Left kidney (tissue), 2 donors: Measurements from ENCODE around the gene CA11. TPM values are rescaled to one million over a fixed set of nuclear protein-coding genes. Genes with fewer than 3 reads are reported as not detected.

ENCODE experiments used
- DNase-seq: peaks from one replicate; pipeline ENCODE4 v3.0.0-alpha.2; 2013
- polyA plus RNA-seq: library from polyadenylated mRNA; unstranded; fragments of 120-200 nt; gene quantifications from one replicate; pipeline ENCODE4 v1.2.1, GENCODE V29; 2013; ENCODE audit not compliant: insufficient read length

CA11 gene
- polyA plus RNA-seq, 1 donor, result 21.1 TPM

GRCh38 chr19:48588670-48589401 is 57.2 kb downstream of the CA11 start:
- peak; percentile 85 for DNase-seq

Other genes starting within 250 kb of the CA11 start
- gene GRWD1, start 200.2 kb downstream of the CA11 start, polyA plus RNA-seq, result 22.2 TPM
- gene KCNJ14, start 190.6 kb downstream of the CA11 start, polyA plus RNA-seq, result 1.1 TPM
- 94.1 TPM for gene CYTH2, start 176.8 kb downstream of the CA11 start, polyA plus RNA-seq
- 2.0 TPM for gene LMTK3, start 134.4 kb downstream of the CA11 start, polyA plus RNA-seq
- gene SULT2B1, start 94.0 kb downstream of the CA11 start, polyA plus RNA-seq, result 0.38 TPM
- gene SPACA4, start 39.4 kb downstream of the CA11 start, polyA plus RNA-seq, result not detected
- gene FAM83E, start 31.1 kb downstream of the CA11 start, polyA plus RNA-seq, result 0.57 TPM
- gene RPL18, start 27.0 kb downstream of the CA11 start, polyA plus RNA-seq, result 969 TPM
- gene SPHK2, start 26.7 kb downstream of the CA11 start, polyA plus RNA-seq, result 19.9 TPM
- gene DBP, start 8.8 kb downstream of the CA11 start, polyA plus RNA-seq, result 9.5 TPM
- gene NTN5, start 26.8 kb upstream of the CA11 start, polyA plus RNA-seq, result 1.1 TPM
- gene FUT2, start 49.8 kb upstream of the CA11 start, polyA plus RNA-seq, result 3.5 TPM
- 6.0 TPM for gene MAMSTR, start 73.5 kb upstream of the CA11 start, polyA plus RNA-seq
- gene RASIP1, start 94.4 kb upstream of the CA11 start, polyA plus RNA-seq, result 11.9 TPM
- gene IZUMO1, start 100.7 kb upstream of the CA11 start, polyA plus RNA-seq, result 1.1 TPM
- 3.8 TPM for gene FUT1, start 106.5 kb upstream of the CA11 start, polyA plus RNA-seq
- not detected for gene FGF21, start 109.3 kb upstream of the CA11 start, polyA plus RNA-seq
- 39.9 TPM for gene BCAT2, start 164.8 kb upstream of the CA11 start, polyA plus RNA-seq
- gene HSD17B14, start 190.3 kb upstream of the CA11 start, polyA plus RNA-seq, result 27.4 TPM
- 23.1 TPM for gene PLEKHA4, start 222.4 kb upstream of the CA11 start, polyA plus RNA-seq
- 33.8 TPM for gene PPP1R15A, start 226.2 kb upstream of the CA11 start, polyA plus RNA-seq